Parathyroid adenoma (tissue), 2 donors: Measurements from ENCODE around the gene ZNF683.

Experiments
- H2AFZ ChIP-seq: fragments of 300-600 bp; sonication (generic); one replicate; pipeline ENCODE4 v1.7.0; 2017; ENCODE audit warnings: antibody characterized with exemption, mild to moderate bottlenecking
- H3K27ac ChIP-seq: fragments of 300-600 bp; sonication (generic); one replicate; pipeline ENCODE4 v1.7.0; 2017
- H3K27me3 ChIP-seq: fragments of 300-600 bp; sonication (generic); one replicate; pipeline ENCODE4 v1.7.0; 2017; ENCODE audit warnings: low read length; ENCODE audit not compliant: control insufficient read depth, insufficient read depth
- H3K36me3 ChIP-seq: fragments of 300-600 bp; sonication (generic); one replicate; pipeline ENCODE4 v1.7.0; 2017; ENCODE audit warnings: low read length; ENCODE audit not compliant: control insufficient read depth, insufficient read depth
- H3K4me1 ChIP-seq: fragments of 300-600 bp; sonication (generic); one replicate; pipeline ENCODE4 v1.7.0; 2017; ENCODE audit warnings: control low read depth
- H3K4me2 ChIP-seq: fragments of 300-600 bp; sonication (generic); one replicate; pipeline ENCODE4 v1.7.0; 2017; ENCODE audit warnings: low read length
- H3K4me3 ChIP-seq: fragments of 300-600 bp; sonication (generic); one replicate; pipeline ENCODE4 v1.7.0; 2017; ENCODE audit warnings: low read depth, low read length
- H3K79me2 ChIP-seq: fragments of 300-600 bp; sonication (generic); one replicate; pipeline ENCODE4 v1.7.0; 2017; ENCODE audit warnings: control low read depth
- H3K9ac ChIP-seq: fragments of 300-600 bp; sonication (generic); one replicate; pipeline ENCODE4 v1.7.0; 2017; ENCODE audit warnings: mild to moderate bottlenecking
- H3K9me3 ChIP-seq: fragments of 300-600 bp; sonication (generic); one replicate; pipeline ENCODE4 v1.7.0; 2017; ENCODE audit warnings: low read length; ENCODE audit not compliant: control insufficient read depth
- TF ChIP-seq, protein P1 (sequence below): fragments of 300-600 bp; sonication (generic); IDR thresholded peaks from one replicate; pipeline ENCODE4 v1.7.0; 2017; ENCODE audit warnings: antibody characterized with exemption, mild to moderate bottlenecking
- donor health status: primary hyperparathyroidism.

ZNF683 gene

DNA sequence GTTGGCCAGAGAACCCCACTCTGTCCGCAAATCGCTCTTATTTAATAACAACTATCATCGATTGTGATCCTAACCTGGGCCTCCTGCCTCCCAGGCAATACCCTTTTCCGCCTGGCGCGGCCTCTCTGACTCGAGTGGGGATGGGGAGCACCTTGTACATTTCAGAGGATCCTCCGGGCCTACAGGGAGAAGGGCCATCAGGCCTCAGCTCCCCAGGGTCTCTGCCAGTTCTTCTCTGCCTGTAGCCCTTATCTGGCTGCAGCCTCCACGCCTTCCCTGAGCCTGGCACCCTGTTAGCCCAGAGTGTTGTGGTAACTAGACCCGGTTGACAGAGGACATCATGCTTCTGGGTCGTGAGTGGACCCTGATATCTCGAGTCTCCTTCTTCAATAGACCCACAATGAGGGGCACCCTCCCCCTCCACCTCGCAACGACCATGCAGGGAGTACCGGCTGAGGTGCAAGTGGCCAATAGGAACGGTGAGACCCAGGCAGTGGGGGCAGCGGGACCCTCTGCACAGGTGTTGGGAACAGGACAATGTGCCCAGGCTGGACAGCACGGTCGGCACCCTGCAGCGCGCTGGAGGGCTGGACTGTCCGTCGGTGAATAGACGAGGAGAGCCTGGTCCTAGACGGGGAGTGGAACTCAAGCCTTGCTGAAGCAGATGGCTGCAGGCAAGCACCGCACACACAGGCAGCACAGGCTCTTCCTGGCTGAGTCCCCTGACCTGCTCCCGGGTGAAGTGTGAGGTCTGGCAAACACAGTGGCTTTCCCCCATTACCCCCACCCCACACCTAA lies 11.5 kb downstream of the ZNF683 start:
- Histone ChIP-seq H3K9ac (no peak overlapping the region), H2AFZ (no peak overlapping the region), H3K4me2 (no peak overlapping the region), H3K27me3 (peaks cover 10% of the 10 kb centered on the region), H3K36me3 (no peaks in the 10 kb centered on the region), H3K4me3 (no peak overlapping the region), H3K9me3 (no peaks in the 10 kb centered on the region), H3K27ac (no peak overlapping the region), H3K79me2 (no peaks in the 10 kb centered on the region), H3K4me1 (no peaks in the 10 kb centered on the region)
- TF ChIP-seq, protein P1, sequence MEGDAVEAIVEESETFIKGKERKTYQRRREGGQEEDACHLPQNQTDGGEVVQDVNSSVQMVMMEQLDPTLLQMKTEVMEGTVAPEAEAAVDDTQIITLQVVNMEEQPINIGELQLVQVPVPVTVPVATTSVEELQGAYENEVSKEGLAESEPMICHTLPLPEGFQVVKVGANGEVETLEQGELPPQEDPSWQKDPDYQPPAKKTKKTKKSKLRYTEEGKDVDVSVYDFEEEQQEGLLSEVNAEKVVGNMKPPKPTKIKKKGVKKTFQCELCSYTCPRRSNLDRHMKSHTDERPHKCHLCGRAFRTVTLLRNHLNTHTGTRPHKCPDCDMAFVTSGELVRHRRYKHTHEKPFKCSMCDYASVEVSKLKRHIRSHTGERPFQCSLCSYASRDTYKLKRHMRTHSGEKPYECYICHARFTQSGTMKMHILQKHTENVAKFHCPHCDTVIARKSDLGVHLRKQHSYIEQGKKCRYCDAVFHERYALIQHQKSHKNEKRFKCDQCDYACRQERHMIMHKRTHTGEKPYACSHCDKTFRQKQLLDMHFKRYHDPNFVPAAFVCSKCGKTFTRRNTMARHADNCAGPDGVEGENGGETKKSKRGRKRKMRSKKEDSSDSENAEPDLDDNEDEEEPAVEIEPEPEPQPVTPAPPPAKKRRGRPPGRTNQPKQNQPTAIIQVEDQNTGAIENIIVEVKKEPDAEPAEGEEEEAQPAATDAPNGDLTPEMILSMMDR, result no peak

DNA sequence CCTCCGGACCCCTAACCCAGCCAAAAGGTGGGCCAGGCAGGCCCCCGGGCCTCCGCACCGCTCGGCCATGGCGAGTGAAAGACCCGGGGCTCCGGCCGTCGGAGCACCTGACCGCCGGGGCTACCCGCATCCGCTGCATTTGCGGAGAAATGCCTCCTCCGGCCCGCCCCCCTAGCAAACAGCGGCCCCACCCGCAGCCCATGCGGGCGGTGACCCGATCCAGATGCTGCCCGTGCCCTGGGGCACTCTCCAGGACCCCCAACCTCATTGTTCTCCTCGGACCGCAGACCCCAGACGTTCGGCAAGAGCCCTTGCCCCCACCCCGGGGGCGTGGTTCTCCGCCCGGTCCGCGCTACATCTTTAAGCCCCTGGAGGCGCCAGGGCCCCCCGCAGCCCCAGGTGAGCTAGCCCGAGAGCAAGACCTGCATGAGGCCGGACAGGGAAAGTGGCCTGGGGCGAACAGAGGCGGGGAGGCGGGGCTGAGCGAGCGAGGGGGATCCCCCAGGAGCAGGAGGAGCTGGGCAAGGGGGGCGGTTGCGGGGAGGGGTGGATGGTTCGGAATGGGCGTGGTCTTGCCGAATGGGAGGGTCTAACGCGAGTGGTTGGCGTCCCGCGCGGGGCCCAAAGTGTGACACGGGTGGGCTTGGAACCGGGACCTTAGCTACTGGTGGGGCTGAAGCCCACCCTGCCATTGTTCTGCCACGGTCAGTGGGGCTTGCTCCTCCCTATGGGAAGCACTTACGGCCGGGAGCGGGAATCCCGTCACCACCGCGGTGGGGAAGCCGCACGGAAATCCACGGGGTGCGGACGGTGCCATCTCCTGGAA lies 12.4 kb downstream of the ZNF683 start:
- H3K4me1 ChIP-seq, result no peaks in the 10 kb centered on the region
- no peak overlapping the region for H3K27ac ChIP-seq
- H3K9me3 ChIP-seq, result no peaks in the 10 kb centered on the region
- no peaks in the 10 kb centered on the region for H3K36me3 ChIP-seq
- peak overlapping the region; percentile 66 for H2AFZ ChIP-seq
- peak overlapping the region; percentile 22 for H3K4me3 ChIP-seq
- no peak overlapping the region for H3K9ac ChIP-seq
- TF ChIP-seq, protein P1, result no peak
- H3K4me2 ChIP-seq, result peak overlapping the region; percentile 26
- H3K27me3 ChIP-seq, result peaks cover 10% of the 10 kb centered on the region
- no peaks in the 10 kb centered on the region for H3K79me2 ChIP-seq

DNA sequence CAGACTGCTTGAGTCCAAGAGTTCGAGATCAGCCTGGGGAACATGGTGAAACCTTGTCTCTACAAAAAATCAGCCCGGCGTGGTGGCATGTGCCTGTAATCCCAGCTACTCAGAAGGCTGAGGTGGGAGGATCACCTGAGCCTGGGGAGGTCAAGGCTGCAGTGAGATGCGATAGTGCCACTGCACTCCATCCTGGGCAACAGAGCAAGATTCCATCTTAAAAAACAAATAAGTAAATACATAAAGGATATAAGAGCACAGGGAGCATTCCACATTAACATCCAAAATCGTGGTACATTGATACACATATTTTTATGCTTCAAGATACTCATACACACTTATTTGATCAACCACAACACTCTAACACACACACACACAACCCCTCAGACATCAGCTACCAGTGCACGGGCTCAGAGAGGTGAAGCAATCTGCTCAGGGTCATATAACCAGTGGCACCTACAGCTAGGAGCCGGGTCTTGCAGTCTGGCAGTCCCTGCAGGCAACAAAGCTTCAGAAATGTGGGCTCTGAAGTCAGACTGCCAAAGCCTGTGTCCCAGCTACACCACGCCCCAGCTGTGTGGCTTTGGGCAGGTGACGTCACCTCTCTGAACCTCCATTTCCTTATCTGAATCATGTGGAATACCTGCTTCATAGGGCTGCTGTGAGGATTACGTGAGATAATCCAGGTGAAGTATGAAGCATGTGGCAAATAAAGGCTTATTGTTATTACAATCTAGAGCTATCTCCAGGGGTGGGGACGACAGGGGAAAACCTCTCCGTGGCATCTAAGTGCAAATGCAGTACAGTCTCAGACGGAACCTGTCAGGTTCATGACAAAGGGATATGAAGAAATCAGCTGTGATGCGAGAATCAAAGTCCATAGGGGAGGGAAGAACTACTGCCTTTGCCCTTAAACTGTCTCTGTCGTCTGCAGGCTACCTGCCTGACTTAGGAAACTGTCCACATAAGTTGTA lies 13.9 kb downstream of the ZNF683 start:
- Histone ChIP-seq H3K4me2 (no peak overlapping the region), H3K27me3 (peaks cover 10% of the 10 kb centered on the region), H3K79me2 (no peaks in the 10 kb centered on the region), H3K4me3 (no peak overlapping the region), H3K9me3 (no peaks in the 10 kb centered on the region), H2AFZ (no peak overlapping the region), H3K27ac (no peak overlapping the region), H3K4me1 (no peaks in the 10 kb centered on the region), H3K9ac (no peak overlapping the region), H3K36me3 (no peaks in the 10 kb centered on the region)
- TF ChIP-seq, protein P1, result no peak

DNA sequence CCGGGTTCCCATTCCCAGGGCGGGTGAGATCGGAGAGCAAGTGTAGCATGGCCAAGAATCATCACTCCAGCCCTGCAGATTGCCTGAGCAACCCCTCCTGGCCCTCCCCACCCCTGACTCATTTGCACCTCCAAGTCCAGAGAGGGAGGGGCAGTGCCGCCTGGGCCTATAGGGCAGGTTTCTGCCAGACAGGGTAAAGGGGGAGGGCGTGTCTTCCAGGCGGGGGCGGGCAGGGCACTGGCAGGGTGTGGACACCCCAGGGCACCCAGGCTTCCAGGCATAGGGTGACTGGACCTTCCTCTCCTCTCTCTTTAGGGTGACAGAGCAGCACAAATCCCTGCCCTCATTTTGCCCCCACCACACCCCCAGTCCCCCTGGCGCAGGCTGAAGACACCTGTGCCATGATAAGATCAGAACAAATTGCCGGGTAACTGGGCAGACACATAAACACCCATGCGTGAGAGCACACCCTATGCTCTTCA lies 15.4 kb downstream of the ZNF683 start:
- TF ChIP-seq, protein P1, result no peak
- Histone ChIP-seq H3K9me3 (no peaks in the 10 kb centered on the region), H2AFZ (no peak overlapping the region), H3K4me3 (no peak overlapping the region), H3K27ac (no peak overlapping the region), H3K9ac (no peak overlapping the region), H3K4me1 (no peaks in the 10 kb centered on the region), H3K79me2 (no peaks in the 10 kb centered on the region), H3K36me3 (no peaks in the 10 kb centered on the region), H3K27me3 (peaks cover 10% of the 10 kb centered on the region), H3K4me2 (no peak overlapping the region)
